ENCODE data around the gene SPOUT1.
A peak's percentile ranks its signal among the peaks of the same experiment; 100 is the strongest.
"Not testable (repeated sequence)": the region's sequence is repeated elsewhere in the genome, so short reads cannot be mapped to it uniquely, and the experiment has no call there.

Gene SPOUT1, protein sequence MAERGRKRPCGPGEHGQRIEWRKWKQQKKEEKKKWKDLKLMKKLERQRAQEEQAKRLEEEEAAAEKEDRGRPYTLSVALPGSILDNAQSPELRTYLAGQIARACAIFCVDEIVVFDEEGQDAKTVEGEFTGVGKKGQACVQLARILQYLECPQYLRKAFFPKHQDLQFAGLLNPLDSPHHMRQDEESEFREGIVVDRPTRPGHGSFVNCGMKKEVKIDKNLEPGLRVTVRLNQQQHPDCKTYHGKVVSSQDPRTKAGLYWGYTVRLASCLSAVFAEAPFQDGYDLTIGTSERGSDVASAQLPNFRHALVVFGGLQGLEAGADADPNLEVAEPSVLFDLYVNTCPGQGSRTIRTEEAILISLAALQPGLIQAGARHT

DNA sequence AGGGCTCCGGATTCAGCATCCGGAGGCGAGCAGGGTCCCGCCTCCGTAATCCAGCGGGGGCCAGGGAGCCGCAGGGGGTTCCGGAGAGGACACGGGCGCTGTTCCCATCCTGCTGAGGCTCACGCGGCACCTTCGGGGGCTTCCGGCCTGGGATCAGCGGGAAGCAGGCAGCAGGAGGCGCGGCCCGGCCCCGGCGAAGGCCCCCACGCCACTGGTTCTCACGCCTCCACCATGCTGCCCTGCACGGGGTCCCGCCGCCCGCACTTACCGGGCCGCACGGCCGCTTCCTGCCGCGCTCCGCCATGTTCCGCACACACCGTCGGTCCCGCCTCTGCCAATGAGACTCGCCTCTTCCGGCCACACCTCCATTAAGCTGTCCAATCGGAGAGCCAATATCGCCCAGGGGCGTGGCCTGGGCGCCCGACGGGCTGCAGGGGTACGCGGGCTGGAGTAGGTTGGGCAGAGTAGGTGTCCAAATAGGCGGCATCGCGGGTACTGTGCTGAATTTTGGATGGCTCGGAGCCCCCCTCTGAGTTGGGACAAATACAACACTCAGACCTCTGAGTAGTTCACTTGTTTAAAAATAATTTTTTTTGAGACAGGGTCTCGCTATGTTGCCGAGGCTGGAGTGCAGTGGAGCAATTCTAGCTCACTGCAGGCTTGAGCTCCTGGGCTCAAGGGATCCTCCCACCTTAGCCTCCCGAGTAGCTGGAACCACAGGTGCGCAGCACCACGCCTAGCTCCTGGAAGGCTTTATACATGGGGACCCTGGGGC lies at the start of gene SPOUT1:
Gene SPOUT1 (minus strand): TSS at position 318 of the 775 bp plus-strand sequence. CDS start 14 bp downstream, at position 304.
- DNase-seq: peak; percentile 98

DNA sequence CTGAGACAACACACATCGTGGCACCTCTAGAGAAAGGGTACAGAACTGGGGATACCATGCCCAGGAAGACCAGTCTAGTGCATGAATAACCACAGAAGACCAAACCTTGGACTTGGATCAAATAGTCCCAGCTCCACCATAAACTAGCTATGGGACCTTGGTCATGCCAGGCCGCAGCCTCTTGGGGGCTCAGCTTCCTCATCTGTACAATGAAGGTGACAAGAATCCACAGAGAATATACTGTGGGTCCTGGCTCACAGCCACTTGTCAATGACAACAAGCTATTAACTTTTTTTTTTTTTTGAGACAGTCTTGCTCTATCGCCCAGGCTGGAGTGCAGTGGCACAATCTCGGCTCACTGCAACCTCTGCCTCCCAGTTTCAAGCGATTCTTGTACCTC lies 48.3 kb upstream of the SPOUT1 start:
- DNase-seq: no peak

DNA sequence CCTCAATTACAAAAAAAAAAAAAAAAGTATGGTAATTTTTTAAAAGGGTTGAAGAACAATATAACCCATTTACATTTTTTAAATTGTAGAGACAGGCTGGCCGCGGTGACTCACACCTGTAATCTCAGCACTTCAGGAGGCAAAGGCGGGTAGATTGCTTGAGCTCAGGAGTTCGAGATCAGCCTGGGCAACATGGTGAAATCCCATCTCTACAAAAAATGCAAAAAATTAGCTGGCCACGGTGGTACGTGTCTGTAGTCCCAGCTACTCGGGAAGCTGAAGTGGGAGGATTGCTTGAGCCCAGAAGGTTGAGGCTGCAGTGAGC lies 41.3 kb upstream of the SPOUT1 start:
- DNase-seq: not testable (repeated sequence)

DNA sequence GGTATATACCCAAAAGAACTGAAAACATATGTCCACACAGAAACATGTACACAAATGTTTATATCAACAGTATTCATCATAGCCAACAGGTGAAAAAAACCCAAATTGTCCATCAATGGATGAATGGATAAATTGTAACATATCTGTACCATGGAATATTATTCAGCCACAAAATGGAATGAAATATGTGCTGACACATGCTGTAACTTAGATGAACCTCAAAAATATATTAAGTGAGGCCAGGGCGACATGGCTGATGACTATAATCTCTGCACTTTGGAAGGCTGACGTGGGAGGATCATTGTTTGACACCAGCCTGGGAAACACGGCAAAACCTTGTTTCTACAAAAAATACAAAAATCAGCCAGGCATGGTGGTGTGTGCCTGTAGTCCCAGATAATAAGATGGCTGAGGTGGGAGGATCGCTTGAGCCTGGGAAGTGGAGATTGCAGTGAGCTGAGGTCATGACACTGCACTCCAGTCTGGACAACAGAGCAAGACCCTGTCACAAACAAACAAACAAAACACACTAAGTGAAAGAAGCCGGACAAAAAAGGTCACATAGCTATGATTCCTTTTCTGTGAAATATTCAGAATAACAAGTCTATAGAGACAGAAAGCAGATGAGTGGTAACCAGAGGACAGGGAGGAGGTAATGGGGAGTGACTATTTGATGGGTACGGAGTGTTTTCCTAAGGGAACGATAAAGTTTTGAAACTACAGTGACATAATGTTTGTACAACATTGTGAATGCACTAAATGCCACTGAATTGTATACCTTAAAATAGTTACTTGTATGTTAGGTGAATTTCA lies 40.7 kb upstream of the SPOUT1 start:
- no peak for DNase-seq

DNA sequence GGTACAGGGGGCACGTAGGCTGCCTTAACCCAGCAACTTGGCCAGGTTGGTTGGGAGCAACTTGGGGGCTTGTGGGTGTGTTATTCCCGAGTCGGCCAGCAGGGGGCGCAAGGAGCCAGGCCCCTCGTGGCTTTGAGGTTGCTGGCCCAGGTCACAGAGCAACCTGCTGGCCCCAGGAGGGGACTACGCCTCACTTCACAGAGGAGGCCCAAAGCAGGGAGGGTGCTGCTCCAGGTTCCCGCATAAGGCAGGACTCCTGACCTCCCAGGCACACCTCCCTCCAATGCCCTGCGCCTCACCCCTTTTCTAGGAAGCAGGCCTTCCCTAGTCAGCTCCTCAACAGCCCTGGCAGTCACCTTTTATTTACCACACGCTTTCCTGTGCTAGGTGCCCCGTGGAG lies 34.1 kb upstream of the SPOUT1 start:
- peak; percentile 82 for DNase-seq

DNA sequence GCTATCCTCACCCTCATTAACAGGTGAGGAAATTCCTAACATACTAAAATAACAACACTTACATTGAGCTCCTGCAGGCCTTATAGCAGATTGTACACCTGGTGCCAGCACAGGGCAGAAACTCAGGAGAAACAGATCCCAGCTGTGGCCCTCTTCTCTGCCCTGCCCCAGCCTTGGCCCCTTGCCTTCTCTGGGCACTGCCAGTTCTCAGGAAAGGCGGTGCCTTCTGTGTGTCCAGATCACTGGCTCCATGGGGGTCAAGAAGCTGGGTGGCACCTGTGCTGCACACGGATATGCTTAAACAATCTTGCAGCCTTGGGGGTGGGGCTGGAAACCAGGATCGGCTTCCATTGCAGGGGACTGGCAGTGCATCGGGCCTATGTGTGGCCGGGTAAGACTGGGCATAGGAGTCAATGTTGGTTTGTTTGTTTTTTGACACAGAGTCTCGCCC lies 32.8 kb upstream of the SPOUT1 start:
- DNase-seq: no peak

DNA sequence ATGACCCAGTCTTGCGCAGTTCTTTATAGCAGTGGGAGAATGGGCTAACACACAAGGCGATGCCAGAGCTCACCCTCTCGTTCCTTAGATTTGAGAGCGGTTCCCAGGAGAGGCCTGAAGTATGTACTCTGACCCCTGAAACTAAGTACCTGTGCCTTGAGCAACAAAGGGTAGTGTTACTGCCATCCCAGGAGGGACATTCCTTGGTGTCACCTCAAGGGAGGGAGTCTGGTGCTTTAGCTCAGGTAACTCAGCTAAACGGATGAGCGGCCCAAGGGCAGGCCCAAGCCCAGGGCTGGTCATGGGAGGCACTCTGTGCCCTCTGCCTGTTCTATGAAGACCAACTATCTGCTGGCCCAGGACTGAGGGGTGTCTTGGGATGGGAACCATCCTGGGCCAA lies 31.9 kb upstream of the SPOUT1 start:
- no peak for DNase-seq

DNA sequence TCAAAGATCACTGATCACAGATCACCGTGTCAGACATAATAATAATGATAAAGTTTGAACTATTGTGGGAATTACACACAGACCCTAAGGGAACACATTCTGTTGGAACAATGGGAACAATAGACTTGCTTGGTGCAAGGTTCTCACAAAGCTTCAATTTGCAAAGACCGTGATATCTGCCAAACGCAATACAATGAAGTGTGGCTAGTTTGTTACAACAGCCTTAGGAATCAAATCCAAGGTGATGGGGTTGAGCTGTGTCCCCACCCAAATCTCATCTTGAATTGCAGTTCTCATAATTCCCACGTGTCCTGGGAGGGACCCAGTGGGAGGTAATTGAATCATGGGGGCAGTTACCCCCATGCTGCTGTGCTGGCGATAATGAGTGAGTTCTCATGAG lies 31.3 kb upstream of the SPOUT1 start:
- DNase-seq: no peak

DNA sequence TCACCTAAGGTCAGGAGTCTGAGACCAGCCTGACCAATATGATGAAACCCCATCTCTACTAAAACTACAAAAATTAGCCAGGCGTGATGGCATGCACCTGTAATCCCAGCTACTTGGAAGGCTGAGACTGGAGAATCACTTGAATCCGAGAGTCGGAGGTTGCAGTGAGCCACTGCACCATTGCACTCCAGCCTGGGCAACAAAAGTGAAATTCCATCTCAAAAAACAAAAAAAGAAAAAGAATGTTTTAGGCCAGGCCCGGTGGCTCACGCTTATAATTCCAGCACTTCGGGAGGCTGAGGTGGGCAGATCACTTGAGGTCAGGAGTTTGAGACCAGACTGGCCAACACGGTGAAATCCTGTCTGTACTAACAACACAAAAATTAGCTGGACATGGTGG lies 28.9 kb upstream of the SPOUT1 start:
- DNase-seq: not testable (repeated sequence)

DNA sequence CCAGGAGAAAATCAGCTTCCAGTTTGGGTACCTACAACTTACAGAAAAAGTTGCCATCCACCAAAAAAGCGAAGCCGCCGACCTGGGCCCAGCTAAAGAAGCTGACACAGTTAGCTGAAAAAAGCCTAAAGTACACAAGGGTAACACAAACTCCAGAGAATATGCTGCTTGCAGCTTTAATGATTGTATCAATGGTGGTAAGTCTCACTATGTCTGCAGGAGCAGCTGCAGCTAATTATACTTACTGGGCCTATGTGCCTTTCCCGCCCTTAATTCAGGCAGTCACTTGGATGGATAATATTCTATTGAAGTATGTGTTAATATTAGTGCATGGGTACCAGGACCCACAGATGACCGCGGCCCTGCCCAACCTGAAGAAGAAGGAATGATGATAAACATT lies 24.9 kb upstream of the SPOUT1 start:
- DNase-seq: not testable (repeated sequence)

DNA sequence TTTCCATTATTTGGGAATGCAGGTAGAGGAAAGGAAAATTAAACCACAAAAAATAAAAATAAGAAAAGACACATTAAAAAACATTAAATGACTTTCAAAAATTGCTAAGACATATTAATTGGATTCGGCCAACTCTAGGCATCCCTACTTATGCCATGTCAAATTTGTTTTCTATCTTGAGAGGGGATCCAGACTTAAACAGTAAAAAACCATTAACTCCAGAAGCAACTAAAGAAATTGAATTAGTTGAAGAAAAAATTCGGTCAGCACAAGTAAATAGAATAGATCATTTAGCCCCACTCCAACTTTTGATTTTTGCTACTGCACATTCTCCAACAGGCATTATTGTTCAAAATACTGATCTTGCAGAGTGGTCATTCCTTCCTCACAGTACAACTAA lies 23.1 kb upstream of the SPOUT1 start:
- DNase-seq: not testable (repeated sequence)

DNA sequence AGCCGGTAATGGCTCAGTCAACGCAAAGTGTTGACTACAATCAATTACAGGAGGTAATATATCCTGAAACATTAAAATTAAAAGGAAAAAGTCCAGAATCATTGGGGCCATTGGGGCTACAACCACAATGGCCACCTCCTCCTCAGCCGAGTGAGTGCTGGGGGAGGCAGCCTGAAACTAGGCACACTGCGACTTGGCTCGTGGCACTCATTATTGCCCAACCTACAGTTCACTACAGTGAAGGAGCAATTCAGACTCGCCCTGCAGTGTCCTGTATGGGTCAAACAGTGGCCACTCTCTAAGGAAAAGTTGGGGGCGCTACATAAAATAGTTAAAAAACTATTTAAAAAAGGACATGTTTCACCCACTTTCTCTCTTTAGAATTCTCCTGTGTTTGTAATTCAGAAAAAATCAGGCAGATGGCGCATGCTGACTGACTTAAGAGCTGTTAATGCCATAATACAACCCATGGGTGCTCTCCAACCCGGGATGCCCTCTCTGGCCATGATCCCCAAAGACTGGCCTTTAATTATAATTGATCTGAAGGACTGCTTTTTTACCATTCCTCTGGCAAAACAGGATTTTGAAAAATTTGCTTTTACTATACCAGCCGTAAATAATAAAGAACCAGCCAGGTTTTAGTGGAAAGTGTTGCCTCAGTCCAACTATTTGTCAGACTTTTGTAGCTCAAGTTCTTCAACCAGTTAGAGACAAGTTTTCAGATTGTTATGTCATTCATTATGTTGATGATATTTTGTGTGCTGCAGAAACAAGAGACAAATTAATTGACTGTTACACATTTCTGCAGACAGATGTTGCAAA lies 22.4 kb upstream of the SPOUT1 start:
- peak; percentile 39 for DNase-seq

DNA sequence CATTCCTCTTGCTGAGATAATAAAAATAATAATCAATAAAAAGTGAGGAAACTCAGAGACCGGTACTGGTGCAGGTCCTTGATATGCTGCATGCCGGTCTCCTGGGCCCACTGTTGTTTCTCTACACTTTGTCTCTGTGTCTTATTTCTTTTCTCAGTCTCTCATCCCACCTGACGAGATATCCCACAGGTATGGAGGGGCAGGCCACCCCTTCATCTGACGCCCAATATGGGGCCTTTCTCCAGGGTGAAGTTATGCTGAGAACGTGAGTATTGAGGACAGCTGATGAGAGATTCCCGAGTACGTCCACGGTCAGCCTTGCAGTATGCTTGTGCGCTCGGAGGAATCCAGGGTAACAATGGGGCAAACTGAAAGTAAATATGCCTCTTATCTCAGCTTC lies 21.4 kb upstream of the SPOUT1 start:
- not testable (repeated sequence) for DNase-seq

DNA sequence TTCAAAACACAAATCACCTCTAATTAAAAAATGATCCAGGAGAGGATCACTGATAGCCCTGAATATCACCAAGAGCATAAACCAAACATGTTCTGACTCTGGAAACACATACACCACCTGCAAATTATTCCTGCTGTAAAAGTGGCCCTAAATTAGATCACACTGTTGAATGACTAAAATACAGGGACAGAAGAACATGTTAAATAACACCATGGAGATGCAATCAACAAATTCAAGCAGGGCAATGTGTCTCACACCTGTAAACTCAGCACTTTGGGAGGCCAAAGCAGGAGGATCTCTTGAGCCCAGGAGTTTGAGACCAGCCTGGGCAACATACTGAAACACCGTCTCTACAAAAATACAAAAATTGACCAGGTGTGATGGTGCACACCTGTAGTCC lies 18.2 kb upstream of the SPOUT1 start:
- DNase-seq: no peak

DNA sequence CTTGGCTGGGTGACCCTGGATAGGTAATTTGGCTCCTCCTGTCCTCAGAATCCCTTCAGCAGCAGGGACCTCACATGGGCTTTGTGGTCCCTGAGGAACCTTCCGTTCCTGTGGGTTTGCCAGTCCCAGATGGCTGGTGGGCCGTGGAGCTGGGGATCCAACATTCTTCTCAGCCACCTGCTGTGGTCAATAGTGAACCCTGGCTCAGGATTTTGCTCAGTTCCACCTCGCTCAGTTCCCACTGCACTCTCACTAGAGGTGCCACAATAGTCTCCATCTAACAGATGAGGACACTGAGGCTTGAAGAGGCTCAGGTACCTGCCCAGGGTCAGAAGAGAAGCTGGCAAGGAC lies 17.1 kb upstream of the SPOUT1 start:
- no peak for DNase-seq

DNA sequence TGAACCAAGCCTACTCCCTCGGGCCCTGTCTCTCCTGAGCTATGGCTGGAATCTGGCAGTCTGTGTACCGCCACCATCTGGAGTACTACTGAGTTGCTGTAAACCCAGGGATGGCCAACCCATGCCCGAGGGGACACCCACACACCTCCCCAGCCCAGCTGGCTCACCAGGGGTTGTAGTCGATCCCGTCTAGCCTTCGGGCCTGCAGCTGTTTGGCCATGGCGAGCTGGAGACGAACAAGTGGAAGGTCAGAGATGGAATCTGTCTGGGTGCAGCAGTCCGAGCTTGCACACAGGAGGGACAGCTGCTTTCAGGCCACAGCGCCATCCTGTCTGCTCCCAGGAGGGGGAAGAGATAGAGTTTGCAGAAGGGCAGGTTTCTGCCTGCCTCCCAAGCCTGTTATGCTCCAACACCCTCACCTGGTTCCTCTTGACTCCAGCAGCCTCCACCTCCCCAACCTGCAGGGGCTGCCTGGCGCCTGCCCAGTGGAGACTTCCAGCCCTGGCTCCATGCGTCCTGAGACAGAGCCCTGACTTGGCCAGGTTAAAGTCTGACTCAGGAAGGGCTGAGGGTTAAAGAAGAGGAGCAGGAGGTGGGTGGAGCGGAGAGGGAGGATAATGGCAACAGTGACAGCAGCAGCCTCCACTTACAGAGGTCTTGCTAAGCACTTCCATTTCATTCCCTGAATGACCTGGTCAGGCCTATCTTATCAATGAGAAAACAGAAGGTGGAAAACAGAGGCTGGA lies 15.8 kb upstream of the SPOUT1 start:
- no peak for DNase-seq

DNA sequence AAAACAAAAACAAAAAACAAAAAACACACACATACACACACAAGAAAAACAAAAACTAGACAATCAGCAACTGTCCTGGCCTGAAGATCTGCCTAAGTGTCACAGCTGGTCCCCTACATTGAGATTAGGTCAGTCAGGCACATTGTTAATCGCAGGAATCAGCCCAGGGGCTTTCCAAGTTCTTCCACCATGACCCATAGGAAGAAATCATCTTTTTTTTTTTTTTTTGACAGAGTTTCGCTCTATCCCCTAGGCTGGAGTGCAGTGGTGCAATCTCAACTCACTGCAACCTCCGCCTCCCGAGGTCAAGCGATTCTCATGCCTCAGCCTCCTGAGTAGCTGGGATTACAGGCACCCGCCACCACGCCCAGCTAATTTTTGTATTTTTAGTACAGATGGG lies 13.6 kb upstream of the SPOUT1 start:
- DNase-seq: not testable (repeated sequence)

DNA sequence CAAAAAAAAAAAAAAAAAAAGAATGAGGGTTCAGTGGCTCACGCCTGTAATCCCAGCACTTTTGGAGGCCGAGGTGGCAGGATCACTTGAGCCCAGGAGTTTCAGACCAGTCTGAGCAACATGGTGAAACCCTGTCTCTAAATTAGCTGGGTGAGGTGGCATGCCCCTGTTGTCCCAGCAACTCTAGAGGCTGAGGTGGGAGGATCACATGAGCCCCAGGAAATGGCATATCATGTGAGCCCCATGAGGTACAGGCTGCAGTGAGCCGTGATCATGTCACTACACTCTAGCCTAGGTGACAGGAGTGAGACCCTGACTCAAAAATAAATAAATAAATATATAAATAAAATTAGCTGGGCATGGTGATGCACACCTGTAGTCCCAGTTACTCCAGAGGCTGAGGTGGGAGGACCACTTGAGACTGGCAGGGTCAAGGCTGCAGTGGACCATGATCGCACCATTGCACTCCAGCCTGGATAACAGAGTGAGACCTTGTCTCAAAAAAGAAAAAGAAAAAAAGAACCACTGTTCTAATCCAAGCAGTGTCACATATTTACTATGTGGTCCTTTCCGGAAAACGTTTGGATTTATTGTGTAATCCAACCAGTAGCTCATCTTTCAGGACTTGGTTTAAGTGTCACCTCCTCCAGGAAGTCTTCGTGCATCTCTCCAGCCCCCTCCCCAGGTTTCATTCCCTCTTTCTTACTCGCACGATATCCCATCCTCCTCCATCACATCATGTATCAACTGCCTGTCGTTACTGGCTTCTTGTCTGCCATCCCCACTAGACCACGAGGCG lies 12.3 kb upstream of the SPOUT1 start:
- DNase-seq: no peak

DNA sequence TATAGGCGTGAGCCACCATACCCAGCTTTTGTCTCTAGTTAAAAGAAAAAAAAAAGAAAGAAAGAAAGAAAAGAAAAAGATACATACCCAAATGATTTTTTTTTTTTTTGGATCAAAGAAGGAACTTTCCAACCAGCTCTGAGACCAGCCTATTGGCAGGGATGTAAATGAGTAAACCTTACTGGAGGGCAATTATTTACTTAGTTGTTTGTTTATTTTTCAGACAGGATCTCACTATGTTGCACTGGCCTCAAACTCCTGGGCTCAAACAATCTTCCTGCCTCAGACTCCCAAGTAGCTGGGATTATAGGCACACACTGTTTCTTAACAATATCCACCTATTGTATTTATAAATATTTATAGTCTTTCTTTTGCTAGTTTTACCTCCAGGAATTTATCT lies 10.9 kb upstream of the SPOUT1 start:
- no peak for DNase-seq

DNA sequence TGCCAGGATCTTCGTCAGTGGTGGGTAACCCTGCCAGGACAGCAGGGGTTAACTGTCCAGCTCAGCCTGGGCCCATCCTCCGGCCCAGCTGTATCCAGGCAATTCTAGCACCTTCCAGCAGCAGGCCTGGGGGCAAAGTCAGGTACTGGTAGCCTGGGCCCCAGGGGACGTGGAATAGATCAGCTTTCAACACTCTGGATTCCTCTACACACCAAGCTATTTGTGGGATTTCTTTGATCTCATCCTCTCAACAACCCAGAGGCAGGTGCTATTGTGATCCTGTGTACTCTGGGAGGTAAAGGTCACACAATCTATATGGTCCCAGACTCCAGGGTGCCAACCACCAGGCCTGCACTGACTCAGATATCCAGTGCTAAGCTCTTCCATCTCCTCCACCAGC lies 8.7 kb upstream of the SPOUT1 start:
- DNase-seq: no peak

DNA sequence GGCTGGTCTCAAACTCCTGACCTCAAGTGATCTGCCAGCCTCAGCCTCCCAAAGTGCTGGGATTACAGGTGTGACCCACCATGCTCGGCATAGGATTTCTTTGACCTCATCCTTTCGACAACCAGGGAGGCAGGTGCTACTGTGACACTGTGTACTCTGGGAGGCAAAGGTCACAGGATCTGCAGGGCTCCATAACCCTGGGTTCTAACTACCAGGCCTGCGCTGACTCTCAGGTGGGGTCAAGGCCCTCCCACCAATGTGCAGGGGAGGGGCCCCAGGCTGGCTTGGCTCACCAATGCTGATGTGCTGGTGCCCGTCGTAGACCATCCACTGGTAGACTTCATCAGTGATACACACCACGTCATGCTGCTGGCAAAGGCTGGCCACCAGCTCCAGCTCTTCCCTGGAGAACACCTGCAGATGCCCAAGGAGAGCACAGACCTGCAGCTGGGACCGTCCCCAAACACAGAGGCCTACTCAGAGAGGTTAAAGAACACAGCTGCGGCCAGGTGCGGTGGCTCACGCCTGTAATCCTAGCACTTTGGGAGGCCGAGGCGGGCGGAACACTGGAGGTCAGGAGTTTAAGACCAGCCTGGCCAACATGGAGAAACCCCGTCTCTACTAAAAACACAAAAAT lies 7.0 kb upstream of the SPOUT1 start:
- no peak for DNase-seq
